OCI-LY3 (cell line): ENCODE results near the gene ARVCF.

Experiments used
- H2AFZ ChIP-seq: fragments of 200-600, 300-600 bp; shearing (Covaris generic); 2 replicates; pipeline ENCODE4 v1.6.0; 2014; ENCODE audit warnings: antibody characterized with exemption, low read depth, low read length
- H3K27ac ChIP-seq: fragments of 200-600, 300-600 bp; sonication (generic); 2 replicates; pipeline ENCODE4 v1.5.1; 2014; ENCODE audit warnings: mild to moderate bottlenecking, low read length, moderate library complexity, mixed read lengths
- H3K27me3 ChIP-seq: fragments of 200-600, 300-600 bp; sonication (generic); 2 replicates; pipeline ENCODE4 v1.6.1; 2014; ENCODE audit warnings: low read depth, low read length, mixed read lengths
- H3K36me3 ChIP-seq: fragments of 200-600, 300-600 bp; sonication (generic); replicated peaks from 2 replicates; pipeline ENCODE3; 2014; ENCODE audit warnings: low read depth, low read length, mixed read lengths
- H3K4me1 ChIP-seq: fragments of 300-600, 200-600 bp; sonication (generic); 2 replicates; pipeline ENCODE4 v1.6.1; 2014; ENCODE audit warnings: low read length, mixed read lengths
- H3K4me2 ChIP-seq: fragments of 200-600, 300-600 bp; sonication (generic); 2 replicates; pipeline ENCODE4 v1.6.1; 2014; ENCODE audit warnings: low read length, mixed read lengths
- H3K4me3 ChIP-seq: fragments of 300-600, 200-600 bp; sonication (generic); 2 replicates; pipeline ENCODE4 v1.5.1; 2014; ENCODE audit warnings: antibody characterized with exemption, mild to moderate bottlenecking, low read length, moderate library complexity
- H3K79me2 ChIP-seq: fragments of 300-600, 200-600 bp; shearing (Covaris generic); 2 replicates; pipeline ENCODE4 v1.6.1; 2014; ENCODE audit warnings: mild to moderate bottlenecking, low read length, mixed read lengths
- H3K9ac ChIP-seq: fragments of 300-600, 200-600 bp; shearing (Covaris generic); 2 replicates; pipeline ENCODE4 v1.6.0; 2014; ENCODE audit warnings: mild to moderate bottlenecking, low read length, moderate library complexity
- H3K9me3 ChIP-seq: fragments of 200-600, 300-600 bp; shearing (Covaris generic); 2 replicates; pipeline ENCODE4 v1.6.1; 2014; ENCODE audit warnings: low read length, mixed read lengths; ENCODE audit not compliant: insufficient read depth
- H4K20me1 ChIP-seq: fragments of 200-600, 300-600 bp; sonication (generic); 2 replicates; pipeline ENCODE4 v1.6.1; 2016; ENCODE audit warnings: low read length, mixed read lengths; ENCODE audit not compliant: insufficient read depth
- EZH2phosphoT487 ChIP-seq: fragments of 200-600 bp; shearing (Covaris generic); IDR thresholded peaks from 2 replicates; pipeline ENCODE4 v1.6.1; 2018; ENCODE audit warnings: antibody characterized with exemption, mixed run types, low read depth
- TF ChIP-seq, protein P1 (sequence below): fragments of 200-600, 300-600 bp; sonication (generic); IDR thresholded peaks from 2 replicates; pipeline ENCODE4 v1.5.1; 2014; ENCODE audit warnings: antibody characterized with exemption, low read length, low read depth

ARVCF gene

GRCh38 chr22:19998991-19999820 lies 17.4 kb downstream of the ARVCF start:
- no peak overlapping the region for H3K4me2 ChIP-seq
- H4K20me1 ChIP-seq, result no peaks in the 10 kb centered on the region
- peaks cover 3% of the 10 kb centered on the region for H3K36me3 ChIP-seq
- no peaks in the 10 kb centered on the region for H3K4me1 ChIP-seq
- TF ChIP-seq EZH2phosphoT487, result no peak
- TF ChIP-seq, protein P1, sequence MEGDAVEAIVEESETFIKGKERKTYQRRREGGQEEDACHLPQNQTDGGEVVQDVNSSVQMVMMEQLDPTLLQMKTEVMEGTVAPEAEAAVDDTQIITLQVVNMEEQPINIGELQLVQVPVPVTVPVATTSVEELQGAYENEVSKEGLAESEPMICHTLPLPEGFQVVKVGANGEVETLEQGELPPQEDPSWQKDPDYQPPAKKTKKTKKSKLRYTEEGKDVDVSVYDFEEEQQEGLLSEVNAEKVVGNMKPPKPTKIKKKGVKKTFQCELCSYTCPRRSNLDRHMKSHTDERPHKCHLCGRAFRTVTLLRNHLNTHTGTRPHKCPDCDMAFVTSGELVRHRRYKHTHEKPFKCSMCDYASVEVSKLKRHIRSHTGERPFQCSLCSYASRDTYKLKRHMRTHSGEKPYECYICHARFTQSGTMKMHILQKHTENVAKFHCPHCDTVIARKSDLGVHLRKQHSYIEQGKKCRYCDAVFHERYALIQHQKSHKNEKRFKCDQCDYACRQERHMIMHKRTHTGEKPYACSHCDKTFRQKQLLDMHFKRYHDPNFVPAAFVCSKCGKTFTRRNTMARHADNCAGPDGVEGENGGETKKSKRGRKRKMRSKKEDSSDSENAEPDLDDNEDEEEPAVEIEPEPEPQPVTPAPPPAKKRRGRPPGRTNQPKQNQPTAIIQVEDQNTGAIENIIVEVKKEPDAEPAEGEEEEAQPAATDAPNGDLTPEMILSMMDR, result no peak
- peaks cover 7% of the 10 kb centered on the region; the same call in 1 of the 2 replicates for H3K9me3 ChIP-seq
- no peaks in the 10 kb centered on the region for H3K27me3 ChIP-seq
- no peak overlapping the region for H3K27ac ChIP-seq
- no peak overlapping the region for H3K9ac ChIP-seq
- H3K4me3 ChIP-seq, result no peak overlapping the region
- no peak overlapping the region for H2AFZ ChIP-seq
- no peaks in the 10 kb centered on the region for H3K79me2 ChIP-seq

- H3K4me1 ChIP-seq, result no peaks in the 10 kb centered on the region
These were observed 18.2 kb downstream of the ARVCF start for GRCh38 chr22:19998232-19998951.

GRCh38 chr22:19997561-19998231 lies 18.9 kb downstream of the ARVCF start:
- Histone ChIP-seq H4K20me1 (no peaks in the 10 kb centered on the region), H3K9me3 (no peaks in the 10 kb centered on the region), H2AFZ (no peak overlapping the region), H3K4me1 (no peaks in the 10 kb centered on the region), H3K4me2 (no peak overlapping the region), H3K4me3 (no peak overlapping the region), H3K79me2 (no peaks in the 10 kb centered on the region), H3K9ac (no peak overlapping the region), H3K27me3 (no peaks in the 10 kb centered on the region), H3K27ac (no peak overlapping the region), H3K36me3 (no peaks in the 10 kb centered on the region)
- no peak for TF ChIP-seq EZH2phosphoT487
- TF ChIP-seq, protein P1, result no peak

More at GRCh38 chr22:19998232-19998951, 18.2 kb downstream of the ARVCF start:
- Histone ChIP-seq H3K9ac (no peak overlapping the region), H4K20me1 (no peaks in the 10 kb centered on the region), H3K4me2 (no peak overlapping the region), H3K4me3 (no peak overlapping the region), H2AFZ (no peak overlapping the region), H3K36me3 (no peaks in the 10 kb centered on the region), H3K9me3 (peaks cover 5% of the 10 kb centered on the region; the same call in 1 of the 2 replicates), H3K79me2 (no peaks in the 10 kb centered on the region), H3K27me3 (no peaks in the 10 kb centered on the region), H3K27ac (no peak overlapping the region)
- TF ChIP-seq, protein P1, result no peak
- TF ChIP-seq EZH2phosphoT487, result no peak
